H1 (cell line): ENCODE measurements around the gene MECP2.

Experiments
- CBX5 ChIP-seq: fragments of 300-800, 300-1000 bp; sonication (generic); IDR thresholded peaks from 2 replicates; pipeline ENCODE4 v1.7.1; 2016; ENCODE audit warnings: antibody characterized with exemption, low read length, low read depth
- EP300 ChIP-seq, 2 experiments: IDR thresholded peaks; 1 replicate in 1 of 2; 2 replicates in 1 of 2; pipeline ENCODE4 v1.6.1; 2011 to 2012; ENCODE audit warnings: low read depth in 2 of 2, low read length in 2 of 2, mild to moderate bottlenecking in 2 of 2, borderline replicate concordance in 1 of 2, inconsistent platforms in 1 of 2, moderate library complexity in 1 of 2
- EZH2 ChIP-seq: fragments of 200-600 bp; sonication (generic); IDR thresholded peaks from 2 replicates; pipeline ENCODE4 v1.7.1; 2012; ENCODE audit warnings: low read depth, mild to moderate bottlenecking, moderate library complexity, low read length, inconsistent platforms; ENCODE audit not compliant: severe bottlenecking
- GABPA ChIP-seq: IDR thresholded peaks from 2 replicates; pipeline ENCODE4 v1.6.1; 2011; ENCODE audit warnings: mild to moderate bottlenecking, low read length, moderate library complexity, borderline replicate concordance; ENCODE audit not compliant: insufficient read depth
- JUND ChIP-seq: IDR thresholded peaks from 2 replicates; pipeline ENCODE4 v1.6.1; 2011; ENCODE audit warnings: mild to moderate bottlenecking, improper control_type of control experiment, low read length
- KDM1A ChIP-seq: fragments of 200-600, 300-600 bp; sonication (generic); IDR thresholded peaks from 2 replicates; pipeline ENCODE4 v1.7.1; 2016; ENCODE audit warnings: mild to moderate bottlenecking, low read length, borderline replicate concordance
- MAFK ChIP-seq: IDR thresholded peaks from 2 replicates; pipeline ENCODE4 v1.6.1; 2012; ENCODE audit warnings: low read depth, mild to moderate bottlenecking, improper control_type of control experiment, low read length
- POLR2AphosphoS5 ChIP-seq: IDR thresholded peaks from 2 replicates; pipeline ENCODE4 v1.6.1; 2011; ENCODE audit warnings: low read depth, low read length
- TF ChIP-seq, protein P1 (sequence below), 3 experiments: IDR thresholded peaks; 1 replicate in 2 of 3; 2 replicates in 1 of 3; pipeline versions ENCODE4 v1.5.1 to v1.6.1; 2011; ENCODE audit warnings: low read length in 3 of 3, mild to moderate bottlenecking in 3 of 3, inconsistent platforms in 2 of 3, low read depth in 1 of 3, moderate library complexity in 1 of 3; ENCODE audit not compliant: insufficient read depth in 1 of 3; ENCODE audit errors: control extremely low read depth in 1 of 3
- TF ChIP-seq, protein P2 (sequence below): IDR thresholded peaks from 2 replicates; pipeline ENCODE4 v1.6.1; 2012; ENCODE audit warnings: inconsistent platforms
- TF ChIP-seq, protein P3 (sequence below): IDR thresholded peaks from 2 replicates; pipeline ENCODE4 v1.6.1; 2011; ENCODE audit warnings: low read length, improper control_type of control experiment

DNA sequence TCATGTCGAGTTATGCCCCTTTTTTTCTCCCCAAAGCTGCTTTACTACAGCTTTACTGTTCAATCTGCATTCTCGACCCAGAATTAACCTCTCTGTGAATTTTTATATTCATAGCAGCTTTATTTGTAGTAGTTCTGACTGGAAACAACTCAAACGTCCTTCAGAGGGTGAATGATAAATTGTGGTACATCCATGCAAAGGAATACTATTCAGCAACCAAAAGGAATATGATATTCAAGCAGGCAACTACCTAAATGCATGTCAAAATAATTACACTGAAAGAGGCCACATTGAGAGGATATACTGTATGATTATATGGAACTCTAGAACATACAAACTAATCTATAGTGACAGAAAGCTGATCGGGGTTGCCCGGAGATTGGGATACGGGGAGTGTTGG lies 20.0 kb upstream of the MECP2 start:
- TF ChIP-seq, protein P1, sequence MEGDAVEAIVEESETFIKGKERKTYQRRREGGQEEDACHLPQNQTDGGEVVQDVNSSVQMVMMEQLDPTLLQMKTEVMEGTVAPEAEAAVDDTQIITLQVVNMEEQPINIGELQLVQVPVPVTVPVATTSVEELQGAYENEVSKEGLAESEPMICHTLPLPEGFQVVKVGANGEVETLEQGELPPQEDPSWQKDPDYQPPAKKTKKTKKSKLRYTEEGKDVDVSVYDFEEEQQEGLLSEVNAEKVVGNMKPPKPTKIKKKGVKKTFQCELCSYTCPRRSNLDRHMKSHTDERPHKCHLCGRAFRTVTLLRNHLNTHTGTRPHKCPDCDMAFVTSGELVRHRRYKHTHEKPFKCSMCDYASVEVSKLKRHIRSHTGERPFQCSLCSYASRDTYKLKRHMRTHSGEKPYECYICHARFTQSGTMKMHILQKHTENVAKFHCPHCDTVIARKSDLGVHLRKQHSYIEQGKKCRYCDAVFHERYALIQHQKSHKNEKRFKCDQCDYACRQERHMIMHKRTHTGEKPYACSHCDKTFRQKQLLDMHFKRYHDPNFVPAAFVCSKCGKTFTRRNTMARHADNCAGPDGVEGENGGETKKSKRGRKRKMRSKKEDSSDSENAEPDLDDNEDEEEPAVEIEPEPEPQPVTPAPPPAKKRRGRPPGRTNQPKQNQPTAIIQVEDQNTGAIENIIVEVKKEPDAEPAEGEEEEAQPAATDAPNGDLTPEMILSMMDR (IDR thresholded peaks at IDR 0.05; ENCODE audit: control extremely low read depth in 1 of 3, insufficient read depth in 1 of 3, low read depth in 1 of 3, low read length in 3 of 3) = no peak
- TF ChIP-seq, protein P2, sequence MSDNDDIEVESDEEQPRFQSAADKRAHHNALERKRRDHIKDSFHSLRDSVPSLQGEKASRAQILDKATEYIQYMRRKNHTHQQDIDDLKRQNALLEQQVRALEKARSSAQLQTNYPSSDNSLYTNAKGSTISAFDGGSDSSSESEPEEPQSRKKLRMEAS = no peak
- no peak for TF ChIP-seq EZH2
- no peak for TF ChIP-seq GABPA
- TF ChIP-seq JUND = no peak
- no peak for TF ChIP-seq EP300 (IDR thresholded peaks at IDR 0.05; ENCODE audit: borderline replicate concordance in 1 of 2, low read depth in 2 of 2, low read length in 2 of 2)
- TF ChIP-seq CBX5 = no peak
- no peak for TF ChIP-seq POLR2AphosphoS5
- no peak for TF ChIP-seq MAFK
- TF ChIP-seq, protein P3, sequence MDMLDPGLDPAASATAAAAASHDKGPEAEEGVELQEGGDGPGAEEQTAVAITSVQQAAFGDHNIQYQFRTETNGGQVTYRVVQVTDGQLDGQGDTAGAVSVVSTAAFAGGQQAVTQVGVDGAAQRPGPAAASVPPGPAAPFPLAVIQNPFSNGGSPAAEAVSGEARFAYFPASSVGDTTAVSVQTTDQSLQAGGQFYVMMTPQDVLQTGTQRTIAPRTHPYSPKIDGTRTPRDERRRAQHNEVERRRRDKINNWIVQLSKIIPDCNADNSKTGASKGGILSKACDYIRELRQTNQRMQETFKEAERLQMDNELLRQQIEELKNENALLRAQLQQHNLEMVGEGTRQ = no peak
- TF ChIP-seq KDM1A = no peak
